ENCODE measurements around the gene ZFP91. TPM values are rescaled to one million over a fixed set of nuclear protein-coding genes. Genes with fewer than 3 reads are reported as not detected.

Gene ZFP91
- total and polyA plus RNA-seq, 2 donors (not counting 3 experiments of a cell fraction or from before 2014, with no cell fraction given): 20.2 to 52.0 TPM

GRCh38 chr11:58560842-58561241, 18.0 kb upstream of the ZFP91 start:
- Histone ChIP-seq H2AFZ (ENCODE audit: low read depth, low read length) (no peak overlapping the region), H3K79me2 (ENCODE audit: control insufficient read depth, insufficient read depth, low read length) (no peaks in the 10 kb centered on the region), H3K27me3 (ENCODE audit: control insufficient read depth in 2 of 2, insufficient read depth in 2 of 2, low read length in 2 of 2) (no peaks in the 10 kb centered on the region), H4K20me1 (replicated peaks; ENCODE audit: control insufficient read depth, extremely low read depth, insufficient read depth, low read length) (no peaks in the 10 kb centered on the region), H3K27ac (ENCODE audit: insufficient read depth, low read depth, low read length) (no peak overlapping the region), H3K36me3 (ENCODE audit: control insufficient read depth in 2 of 2, extremely low read depth in 1 of 2, insufficient read depth in 2 of 2, low read length in 2 of 2) (no peaks in the 10 kb centered on the region), H3K4me3 (replicated peaks in 1 of 3; ENCODE audit: insufficient read depth in 1 of 3, low read depth in 1 of 3, low read length in 3 of 3) (no peak overlapping the region), H3K4me2 (ENCODE audit: insufficient read depth, low read length) (no peak overlapping the region), H3K4me1 (ENCODE audit: control insufficient read depth, extremely low read depth, insufficient read depth, low read length) (no peaks in the 10 kb centered on the region), H3K9me1 (replicated peaks; ENCODE audit: control insufficient read depth, extremely low read depth, insufficient read depth, low read length) (no peaks in the 10 kb centered on the region), H3K9me3 (replicated peaks; ENCODE audit: control insufficient read depth, insufficient read depth, low read length) (no peaks in the 10 kb centered on the region), H3K9ac (replicated peaks; ENCODE audit: extremely low read depth, insufficient read depth, low read length) (no peak overlapping the region)
- BruUV-seq (replicated peaks): no TSS peak
- POLR2A ChIA-PET: no interaction called here
- dilution Hi-C loops (cut with MboI; ENCODE audit: extremely low pct_ligation_motif_present, low sequenced_read_pairs): no loop called here
- CTCF ChIA-PET: interaction anchor here (1.0 to 1.6 kb wide), 3 partner anchors 36 to 597 kb away, joined by 3 read pairs; no protein-coding TSS in a partner anchor
- DNase-seq (ENCODE audit: low read depth, low spot score) (no peak), FAIRE-seq (no peak)
- intact Hi-C loops (cut with micrococcal nuclease): no loop called here
- no peak for TF ChIP-seq JUN (IDR thresholded peaks at IDR 0.05; ENCODE audit: borderline replicate concordance, insufficient read depth, insufficient read length, low read depth)
- TF ChIP-seq FOS (IDR thresholded peaks at IDR 0.05; ENCODE audit: borderline replicate concordance, insufficient read depth, low read length): no peak
- TF ChIP-seq POLR2AphosphoS5 (IDR thresholded peaks at IDR 0.05; ENCODE audit: insufficient read depth, low read depth, low read length): no peak
- TF ChIP-seq POLR2A (IDR thresholded peaks at IDR 0.05; ENCODE audit: low read depth, low read length): no peak
- TF ChIP-seq MAX (IDR thresholded peaks at IDR 0.05; ENCODE audit: insufficient read depth, insufficient read length): no peak
- TF ChIP-seq MYC (IDR thresholded peaks at IDR 0.05; ENCODE audit: low read depth, low read length): no peak

- Histone ChIP-seq H3K4me3 (replicated peaks in 1 of 3; ENCODE audit: insufficient read depth in 1 of 3, low read depth in 1 of 3, low read length in 3 of 3) (no peak overlapping the region), H2AFZ (ENCODE audit: low read depth, low read length) (no peak overlapping the region), H3K9ac (replicated peaks; ENCODE audit: extremely low read depth, insufficient read depth, low read length) (no peak overlapping the region), H3K27me3 (ENCODE audit: control insufficient read depth in 2 of 2, insufficient read depth in 2 of 2, low read length in 2 of 2) (no peaks in the 10 kb centered on the region), H3K79me2 (ENCODE audit: control insufficient read depth, insufficient read depth, low read length) (no peaks in the 10 kb centered on the region), H3K4me2 (ENCODE audit: insufficient read depth, low read length) (no peak overlapping the region), H3K36me3 (ENCODE audit: control insufficient read depth in 2 of 2, extremely low read depth in 1 of 2, insufficient read depth in 2 of 2, low read length in 2 of 2) (no peaks in the 10 kb centered on the region), H4K20me1 (replicated peaks; ENCODE audit: control insufficient read depth, extremely low read depth, insufficient read depth, low read length) (no peaks in the 10 kb centered on the region), H3K9me3 (replicated peaks; ENCODE audit: control insufficient read depth, insufficient read depth, low read length) (no peaks in the 10 kb centered on the region), H3K4me1 (ENCODE audit: control insufficient read depth, extremely low read depth, insufficient read depth, low read length) (no peaks in the 10 kb centered on the region), H3K27ac (ENCODE audit: insufficient read depth, low read depth, low read length) (no peak overlapping the region), H3K9me1 (replicated peaks; ENCODE audit: control insufficient read depth, extremely low read depth, insufficient read depth, low read length) (no peaks in the 10 kb centered on the region)
- BruUV-seq (replicated peaks): no TSS peak
- POLR2A ChIA-PET: no interaction called here
- TF ChIP-seq POLR2A (IDR thresholded peaks at IDR 0.05; ENCODE audit: low read depth, low read length) (no peak), JUN (IDR thresholded peaks at IDR 0.05; ENCODE audit: borderline replicate concordance, insufficient read depth, insufficient read length, low read depth) (no peak), FOS (IDR thresholded peaks at IDR 0.05; ENCODE audit: borderline replicate concordance, insufficient read depth, low read length) (no peak), GATA2 (IDR thresholded peaks at IDR 0.05; ENCODE audit: insufficient read depth, insufficient read length, low read depth, low read length) (no peak), MAX (IDR thresholded peaks at IDR 0.05; ENCODE audit: insufficient read depth, insufficient read length) (no peak), EZH2 (IDR thresholded peaks at IDR 0.05; ENCODE audit: borderline replicate concordance, low read depth, low read length, severe bottlenecking) (no peak), CTCF (IDR thresholded peaks at IDR 0.05; ENCODE audit: extremely low read depth in 1 of 2, insufficient read depth in 1 of 2, low read depth in 1 of 2, low read length in 2 of 2) (no peak), POLR2AphosphoS5 (IDR thresholded peaks at IDR 0.05; ENCODE audit: insufficient read depth, low read depth, low read length) (no peak), MYC (IDR thresholded peaks at IDR 0.05; ENCODE audit: low read depth, low read length) (no peak)
- FAIRE-seq (no peak), DNase-seq (ENCODE audit: low read depth, low spot score) (no peak)
- CTCF ChIA-PET: interaction anchor here (1.0 to 1.6 kb wide), 3 partner anchors 37 to 597 kb away, joined by 3 read pairs; no protein-coding TSS in a partner anchor
- dilution Hi-C loops (cut with MboI; ENCODE audit: extremely low pct_ligation_motif_present, low sequenced_read_pairs): no loop called here
- intact Hi-C loops (cut with micrococcal nuclease): no loop called here
These were observed 17.3 kb upstream of the ZFP91 start for GRCh38 chr11:58561394-58562098.

Measured in endothelial cell of umbilical vein (primary cell).